GM12891 (cell line): ENCODE measurements around the gene CNDP2.

Experiments
- DNase-seq: peaks from one replicate; pipeline ENCODE4 v3.0.0; 2011; ENCODE audit warnings: low spot score; ENCODE audit not compliant: insufficient read length
- FAIRE-seq: peaks from 2 replicates; lab custom pipeline; 2011; peaks lifted over from hg19 to GRCh38; lab: Jason Lieb, UNC
- PAX5 ChIP-seq: IDR thresholded peaks from 2 replicates; pipeline ENCODE4 v1.6.1; 2011; ENCODE audit warnings: low read length, moderate library complexity, mild to moderate bottlenecking; ENCODE audit not compliant: insufficient read depth, severe bottlenecking
- POLR2A ChIP-seq: IDR thresholded peaks from 2 replicates; pipeline ENCODE4 v1.6.1; 2011; ENCODE audit warnings: low read depth, low read length, control low read depth
- POLR2AphosphoS5 ChIP-seq: IDR thresholded peaks from 2 replicates; pipeline ENCODE4 v1.6.1; 2011; ENCODE audit warnings: low read depth, low read length, control low read depth
- POU2F2 ChIP-seq: IDR thresholded peaks from 2 replicates; pipeline ENCODE4 v1.6.1; 2011; ENCODE audit warnings: low read depth, mild to moderate bottlenecking, control low read depth, low read length, moderate library complexity
- SPI1 ChIP-seq: IDR thresholded peaks from 2 replicates; pipeline ENCODE4 v1.6.1; 2011; ENCODE audit warnings: low read depth, low read length, control low read depth
- TAF1 ChIP-seq: IDR thresholded peaks from 2 replicates; pipeline ENCODE4 v1.6.1; 2011; ENCODE audit warnings: low read depth, low read length, control low read depth

CNDP2 gene

DNA sequence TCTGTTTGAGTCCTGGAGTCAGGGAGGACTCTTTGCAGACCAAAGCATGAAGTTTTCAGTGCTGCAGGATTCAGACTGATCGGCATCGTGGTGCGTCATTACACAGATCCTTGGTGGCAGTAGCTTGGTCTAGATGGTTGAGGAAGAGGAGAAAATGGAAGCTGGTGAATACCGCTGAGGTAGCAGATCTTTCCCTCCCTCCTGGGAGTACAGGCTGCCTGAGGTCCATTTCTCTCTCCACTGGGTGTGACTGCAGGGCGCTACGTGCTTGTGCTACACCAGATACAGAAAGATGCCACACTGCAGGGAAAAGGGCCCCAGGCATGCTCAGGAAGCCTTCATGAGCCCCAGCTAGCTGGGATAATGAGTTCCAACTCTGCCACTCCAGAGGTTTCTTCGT lies 34.9 kb downstream of the CNDP2 start:
- DNase-seq, result no peak
- TF ChIP-seq POLR2AphosphoS5 (no peak), POLR2A (no peak), TAF1 (no peak), PAX5 (no peak), SPI1 (no peak)
- FAIRE-seq, result no peak

DNA sequence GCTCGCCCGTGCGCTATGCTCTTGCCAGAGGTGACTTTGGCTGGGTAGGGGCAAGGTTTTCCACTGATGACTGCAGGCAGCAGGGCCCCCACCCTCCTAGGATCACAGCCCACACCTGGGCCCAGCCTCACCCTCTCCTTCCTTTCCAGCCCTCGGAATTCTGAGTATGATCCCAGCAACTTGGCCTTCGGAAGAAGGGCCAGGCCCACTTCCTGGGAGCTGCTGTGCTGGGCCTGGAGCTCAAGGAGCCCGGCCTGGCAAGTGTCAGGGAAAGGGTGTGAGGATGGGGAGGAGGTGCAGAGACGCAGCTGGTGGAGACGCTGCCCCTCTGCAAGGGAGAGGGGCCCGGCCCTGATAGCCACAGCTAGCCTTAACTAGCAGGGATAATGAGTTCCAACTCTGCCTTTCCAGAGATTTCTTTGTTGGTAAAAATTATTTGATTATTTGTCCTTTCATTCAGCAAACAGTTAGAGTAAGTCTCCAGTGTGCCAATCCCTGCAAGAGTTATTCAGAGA lies 36.4 kb downstream of the CNDP2 start:
- TF ChIP-seq POLR2AphosphoS5 (no peak), POU2F2 (no peak), TAF1 (no peak), POLR2A (no peak), SPI1 (no peak), PAX5 (no peak)
- FAIRE-seq (no peak), DNase-seq (no peak)

DNA sequence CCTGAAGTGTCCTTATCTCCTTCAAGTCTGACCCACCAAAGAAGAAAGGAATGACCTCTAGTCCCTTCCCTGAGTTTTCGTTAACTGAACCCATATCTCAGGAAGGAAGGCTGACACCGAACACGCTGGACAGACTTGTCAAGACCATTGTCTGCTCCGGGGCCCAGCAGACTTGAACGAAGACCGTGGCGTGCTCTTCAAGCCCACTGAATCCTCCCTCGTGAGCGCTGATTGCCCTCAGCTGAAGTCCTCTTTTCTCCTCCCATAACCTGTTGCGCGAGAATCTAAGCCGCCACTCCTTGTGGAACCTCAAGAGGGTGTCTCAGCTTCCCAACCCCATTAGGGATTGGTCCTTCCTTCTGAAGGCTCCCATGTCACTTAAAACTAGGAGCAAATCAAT lies 37.5 kb downstream of the CNDP2 start:
- FAIRE-seq (no peak), DNase-seq (no peak)
- TF ChIP-seq POLR2A (no peak), POU2F2 (no peak), PAX5 (no peak), SPI1 (no peak), TAF1 (no peak), POLR2AphosphoS5 (no peak)

DNA sequence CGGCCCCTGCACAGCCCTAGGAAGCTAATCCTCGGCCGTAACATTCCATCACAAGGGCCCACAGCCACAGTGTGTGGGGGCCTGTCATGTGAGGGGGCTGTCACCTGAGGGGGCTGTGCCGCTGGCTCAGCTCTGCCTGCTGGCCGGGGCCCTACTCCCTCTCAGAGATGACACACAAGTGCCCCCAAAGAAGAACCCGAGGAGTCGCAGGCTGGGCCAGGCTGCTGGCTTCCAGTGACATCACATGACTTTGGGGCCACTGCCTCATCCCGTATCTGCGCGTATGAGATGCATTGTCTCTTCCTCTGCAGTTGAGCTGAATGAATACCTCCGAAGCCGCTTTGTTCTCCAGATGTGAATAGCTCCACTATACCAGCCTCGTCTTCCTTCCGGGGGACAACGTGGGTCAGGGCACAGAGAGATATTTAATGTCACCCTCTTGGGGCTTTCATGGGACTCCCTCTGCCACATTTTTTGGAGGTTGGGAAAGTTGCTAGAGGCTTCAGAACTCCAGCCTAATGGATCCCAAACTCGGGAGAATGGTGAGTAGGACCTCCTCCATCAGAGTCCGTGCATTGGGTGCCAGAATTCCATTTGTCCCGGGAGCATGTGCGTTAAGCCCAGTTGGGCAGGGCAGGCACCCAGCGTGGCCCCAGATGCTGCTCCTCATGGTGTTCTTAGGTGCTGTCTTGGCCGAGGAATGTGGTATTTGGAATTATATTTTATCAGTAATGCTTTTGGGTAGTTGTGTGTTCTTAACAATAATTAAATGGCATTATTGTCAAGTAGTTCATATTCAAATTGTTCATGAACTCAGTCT lies 38.2 kb downstream of the CNDP2 start, which contains the start of gene CNDP1:
CNDP1 (plus strand) TSS at position 351 of the 820 bp plus-strand sequence; CDS start at position 519, 168 bp downstream.
- no peak for DNase-seq
- FAIRE-seq, result no peak
- TF ChIP-seq POLR2AphosphoS5, result no peak
- TF ChIP-seq PAX5, result no peak
- TF ChIP-seq SPI1, result no peak
- no peak for TF ChIP-seq POLR2A

- DNase-seq (no peak), FAIRE-seq (no peak)
- TF ChIP-seq SPI1 (no peak), POLR2A (no peak), PAX5 (no peak), TAF1 (no peak), POLR2AphosphoS5 (no peak), POU2F2 (no peak; the same call in 1 of the 2 replicates)
Observed at GRCh38 chr18:74534981-74535649, 39.0 kb downstream of the CNDP2 start.

DNA sequence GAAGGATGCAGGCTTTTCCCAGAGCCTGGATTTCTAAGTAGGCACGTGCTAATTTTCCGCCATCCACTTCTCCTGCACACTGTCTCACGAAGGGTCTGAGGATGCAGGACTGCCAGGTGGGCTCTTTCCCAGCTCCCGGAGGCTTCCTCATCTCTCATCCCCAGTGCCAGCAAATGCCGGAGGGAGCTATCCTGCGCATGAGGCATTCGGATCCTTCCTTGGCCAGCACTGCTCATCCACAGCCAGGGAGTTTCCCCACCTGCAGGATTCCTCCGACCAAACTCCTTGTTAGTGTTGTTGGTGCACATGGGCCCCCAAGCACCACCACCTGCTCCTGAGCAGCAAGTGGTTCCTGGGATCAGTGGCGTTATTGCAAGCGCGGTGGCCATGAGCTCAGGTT lies 43.1 kb downstream of the CNDP2 start:
- no peak for DNase-seq
- no peak for FAIRE-seq

DNA sequence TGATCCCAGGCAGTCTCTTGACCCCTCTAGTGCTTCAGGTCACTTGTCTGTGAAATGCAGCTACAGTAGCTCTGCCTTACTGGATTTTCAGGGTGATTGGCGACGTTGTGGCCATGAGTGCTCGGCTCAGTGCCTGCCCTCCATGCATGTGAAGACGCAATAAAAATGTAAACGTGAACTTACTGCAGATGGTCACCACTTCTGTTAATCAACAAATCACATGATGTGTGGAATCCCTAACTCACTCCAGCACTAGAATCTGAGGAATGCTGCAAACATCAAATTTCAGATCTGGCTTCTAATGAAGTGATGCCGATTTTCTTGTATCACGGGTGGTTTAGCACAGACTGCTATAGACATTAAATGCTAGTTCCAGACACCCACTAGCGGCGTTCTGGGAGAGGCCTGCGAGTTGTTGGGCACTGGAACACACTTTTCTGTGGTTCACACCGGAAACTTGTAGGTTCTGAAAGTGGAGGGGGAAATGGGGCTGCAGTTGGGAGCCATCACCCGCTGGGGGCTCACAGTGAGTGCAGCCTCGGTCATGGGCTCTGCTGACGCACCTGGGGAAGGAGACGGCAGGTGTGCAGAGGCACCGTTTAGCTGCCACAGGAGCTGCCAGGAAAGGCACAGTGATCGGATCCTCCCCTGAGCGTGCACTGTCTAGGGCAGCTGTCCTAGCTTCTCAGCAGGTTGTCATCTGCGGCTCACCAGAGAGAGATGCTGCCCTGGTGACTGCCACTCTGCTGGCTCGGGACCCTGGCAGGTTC lies 44.7 kb downstream of the CNDP2 start:
- FAIRE-seq (no peak), DNase-seq (no peak)
- TF ChIP-seq PAX5 (no peak), SPI1 (no peak), POLR2AphosphoS5 (no peak), POU2F2 (no peak), POLR2A (no peak)

More for the DNA sequence above, 43.1 kb downstream of the CNDP2 start:
- no peak for TF ChIP-seq POU2F2
- TF ChIP-seq PAX5, result no peak
- TF ChIP-seq SPI1, result no peak
- no peak for TF ChIP-seq POLR2AphosphoS5
- no peak for TF ChIP-seq POLR2A
- no peak for TF ChIP-seq TAF1

- no peak for DNase-seq
- no peak for FAIRE-seq
- TF ChIP-seq PAX5 (no peak), TAF1 (no peak), POU2F2 (no peak), POLR2A (no peak), POLR2AphosphoS5 (no peak), SPI1 (no peak)
Observed at GRCh38 chr18:74541703-74542555, 45.8 kb downstream of the CNDP2 start.

DNA sequence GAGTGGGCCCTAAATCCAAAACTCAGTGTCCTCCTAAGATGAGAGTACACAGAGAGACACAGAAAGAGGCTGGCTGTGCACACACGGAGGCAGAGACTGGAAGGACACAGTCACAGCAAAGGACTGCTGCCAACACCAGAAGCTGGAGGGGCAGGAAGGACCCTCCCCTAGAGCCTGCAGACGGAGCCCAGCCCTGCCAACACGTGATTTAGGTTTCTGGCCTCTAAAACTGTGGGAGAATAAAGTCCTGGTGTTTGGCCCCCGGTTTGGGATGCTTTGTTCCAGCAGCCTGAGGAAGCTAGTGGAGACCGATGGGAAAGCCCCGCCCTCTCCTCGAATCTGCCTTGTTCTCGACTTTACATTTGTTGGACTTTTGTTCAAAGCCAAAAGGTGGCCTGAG lies 48.7 kb downstream of the CNDP2 start:
- FAIRE-seq, result no peak
- no peak for DNase-seq
- no peak for TF ChIP-seq POLR2AphosphoS5
- no peak for TF ChIP-seq POU2F2
- TF ChIP-seq POLR2A, result no peak
- TF ChIP-seq PAX5, result no peak
- TF ChIP-seq SPI1, result no peak
- no peak for TF ChIP-seq TAF1
